SK-N-SH (cell line): ENCODE data around the gene UQCR11. TPM values are rescaled to one million over a fixed set of nuclear protein-coding genes. Genes with fewer than 3 reads are reported as not detected.

ENCODE experiments used
- CTCF ChIA-PET: fragments of 300-600, 350-600 bp; formaldehyde crosslinking; extraction: SDS; loops from one replicate; lab custom pipeline; 2021; lab: Yijun Ruan, JAX
- POLR2A ChIA-PET: fragments of 350-600 bp; sonication (Branson Sonifier 250); formaldehyde crosslinking; extraction: SDS; loops from one replicate; lab custom pipeline; 2020; ENCODE audit warnings: antibody characterized with exemption, inconsistent platforms; lab: Yijun Ruan, JAX
- DNase-seq: peaks from one replicate; pipeline ENCODE4 v3.0.0; 2012
- H2AFZ ChIP-seq: fragments of 200-600 bp; sonication (generic); 2 replicates; pipeline ENCODE4 v1.8.1; 2016; ENCODE audit warnings: antibody characterized with exemption, mild to moderate bottlenecking, low read depth
- H3F3A ChIP-seq: fragments of 200-600 bp; sonication (generic); replicated peaks from 2 replicates; pipeline ENCODE3; 2016; ENCODE audit warnings: antibody characterized with exemption, mild to moderate bottlenecking; ENCODE audit not compliant: insufficient read depth
- H3K27ac ChIP-seq, 2 experiments: fragments of 200-500 bp in 1 of 2; fragments of 200-600 bp in 1 of 2; sonication (Bioruptor generic) in 1 of 2; sonication (generic), shearing (Covaris generic) in 1 of 2; 2 replicates each; pipeline versions ENCODE4 v1.5.1 to v1.6.1; 2014 to 2016; ENCODE audit warnings: low read depth in 2 of 2, inconsistent platforms in 1 of 2, low read length in 1 of 2, mild to moderate bottlenecking in 1 of 2, mixed read lengths in 1 of 2
- H3K27me3 ChIP-seq: fragments of 200-600 bp; sonication (generic), shearing (Covaris generic); 2 replicates; pipeline ENCODE4 v1.6.1; 2016; ENCODE audit warnings: mixed run types; ENCODE audit not compliant: insufficient read depth
- H3K36me3 ChIP-seq, 2 experiments: fragments of 200-500 bp in 1 of 2; fragments of 200-600 bp in 1 of 2; sonication (Bioruptor generic) in 1 of 2; sonication (generic) in 1 of 2; replicated peaks in 1 of 2; 2 replicates each; pipeline versions ENCODE3 to v1.5.1; 2014 to 2016; ENCODE audit warnings: low read length in 1 of 2, mild to moderate bottlenecking in 1 of 2; ENCODE audit not compliant: insufficient read depth in 2 of 2, control insufficient read depth in 1 of 2
- H3K4me1 ChIP-seq, 2 experiments: fragments of 200-500 bp in 1 of 2; fragments of 200-600 bp in 1 of 2; sonication (Bioruptor generic) in 1 of 2; sonication (generic), shearing (Covaris generic) in 1 of 2; 2 replicates each; pipeline versions ENCODE4 v1.5.1 to v1.6.1; 2014 to 2016; ENCODE audit warnings: low read depth in 1 of 2, low read length in 1 of 2, mixed run types in 1 of 2; ENCODE audit not compliant: insufficient read depth in 2 of 2, control insufficient read depth in 1 of 2
- H3K4me2 ChIP-seq: fragments of 200-600 bp; sonication (generic), shearing (Covaris generic); 2 replicates; pipeline ENCODE4 v1.6.1; 2017; ENCODE audit warnings: mixed run types
- H3K4me3 ChIP-seq, 2 experiments: fragments of 200-500 bp in 1 of 2; fragments of 200-600 bp in 1 of 2; sonication (Bioruptor generic) in 1 of 2; sonication (generic), shearing (Covaris generic) in 1 of 2; 2 replicates each; pipeline versions ENCODE4 v1.5.1 to v1.8.1; 2014 to 2016; ENCODE audit warnings: low read depth in 2 of 2, inconsistent platforms in 1 of 2, low read length in 1 of 2, mild to moderate bottlenecking in 1 of 2, mixed read lengths in 1 of 2, moderate library complexity in 1 of 2
- H3K79me2 ChIP-seq: fragments of 200-600 bp; sonication (generic); 2 replicates; pipeline ENCODE4 v1.8.1; 2017; ENCODE audit warnings: mild to moderate bottlenecking; ENCODE audit not compliant: insufficient read depth
- H3K9ac ChIP-seq: fragments of 200-600 bp; sonication (generic); 2 replicates; pipeline ENCODE4 v1.6.1; 2017; ENCODE audit warnings: mixed run types
- H3K9me2 ChIP-seq: fragments of 200-600 bp; sonication (generic); 2 replicates; pipeline ENCODE4 v1.6.1; 2017; ENCODE audit warnings: mixed run types
- H3K9me3 ChIP-seq: fragments of 200-600 bp; sonication (generic); 2 replicates; pipeline ENCODE4 v1.6.1; 2017; ENCODE audit warnings: mixed run types, mild to moderate bottlenecking, moderate library complexity
- H4K20me1 ChIP-seq: fragments of 200-600 bp; sonication (generic); 2 replicates; pipeline ENCODE4 v1.6.1; 2017; ENCODE audit warnings: mild to moderate bottlenecking, mixed run types; ENCODE audit not compliant: insufficient read depth
- ELF1 ChIP-seq: IDR thresholded peaks from 2 replicates; pipeline ENCODE4 v1.4.0; 2012
- EZH2phosphoT487 ChIP-seq: fragments of 200-600 bp; sonication (generic); IDR thresholded peaks from 2 replicates; pipeline ENCODE4 v1.6.1; 2017; ENCODE audit warnings: low read depth, mixed run types, mild to moderate bottlenecking, antibody characterized with exemption, moderate library complexity, borderline replicate concordance
- FOXJ3 ChIP-seq: sonication (generic); formaldehyde crosslinking; IDR thresholded peaks from 2 replicates; pipeline ENCODE4 v1.5.1; 2020; ENCODE audit warnings: mild to moderate bottlenecking, missing genetic modification reagents
- GATA2 ChIP-seq: sonication (generic); formaldehyde crosslinking; IDR thresholded peaks from 2 replicates; pipeline ENCODE4 v1.5.0; 2020; ENCODE audit warnings: mild to moderate bottlenecking, missing genetic modification reagents
- MEF2A ChIP-seq: IDR thresholded peaks from 2 replicates; pipeline ENCODE4 v1.4.0; 2012; ENCODE audit warnings: low read depth, borderline replicate concordance
- MXI1 ChIP-seq: IDR thresholded peaks from 2 replicates; pipeline ENCODE4 v1.6.1; 2012; ENCODE audit warnings: mild to moderate bottlenecking, low read depth, low read length, improper control_type of control experiment
- NFIC ChIP-seq: IDR thresholded peaks from 2 replicates; pipeline ENCODE4 v1.4.0; 2012; ENCODE audit warnings: borderline replicate concordance
- POLR2AphosphoS5 ChIP-seq: IDR thresholded peaks from 2 replicates; pipeline ENCODE4 v1.6.1; 2012; ENCODE audit warnings: low read depth, low read length
- RAD21 ChIP-seq: IDR thresholded peaks from 2 replicates; pipeline ENCODE4 v1.6.1; 2012; ENCODE audit warnings: mild to moderate bottlenecking, low read length
- SIN3A ChIP-seq: IDR thresholded peaks from 2 replicates; pipeline ENCODE4 v1.6.1; 2012; ENCODE audit warnings: low read depth, mild to moderate bottlenecking, low read length, moderate library complexity, borderline replicate concordance
- SMC3 ChIP-seq: IDR thresholded peaks from 2 replicates; pipeline ENCODE4 v1.6.1; 2012; ENCODE audit warnings: low read depth, low read length, improper control_type of control experiment
- TAF1 ChIP-seq: IDR thresholded peaks from 2 replicates; pipeline ENCODE4 v1.6.1; 2012; ENCODE audit warnings: low read depth, mild to moderate bottlenecking, low read length, moderate library complexity, borderline replicate concordance
- TEAD4 ChIP-seq: IDR thresholded peaks from 2 replicates; pipeline ENCODE4 v1.4.0; 2012; ENCODE audit warnings: mild to moderate bottlenecking, borderline replicate concordance; ENCODE audit not compliant: insufficient read depth
- YY1 ChIP-seq: IDR thresholded peaks from 2 replicates; pipeline ENCODE4 v1.4.0; 2012; ENCODE audit warnings: low read depth, mild to moderate bottlenecking
- WGBS: methylation state at CpG from one replicate; pipeline ENCODE4 v1.1.6; 2017; ENCODE audit warnings: low lambda C conversion rate; 5-methylcytosine and 5-hydroxymethylcytosine counted together
- polyA plus RNA-seq, 3 experiments: library from polyadenylated mRNA; depleted of rRNA; stranded (reverse); fragments of >200 nt; gene quantifications; 2 replicates each; pipeline ENCODE4 v1.2.3, GENCODE V29; 2012
- TF ChIP-seq, protein P1 (sequence below): fragments of 200-600 bp; sonication (generic); IDR thresholded peaks from 2 replicates; pipeline ENCODE4 v1.6.1; 2017; ENCODE audit warnings: antibody characterized with exemption, mild to moderate bottlenecking, moderate library complexity
- TF ChIP-seq, protein P2 (sequence below): IDR thresholded peaks from 2 replicates; pipeline ENCODE4 v1.6.1; 2012; ENCODE audit warnings: mild to moderate bottlenecking, low read depth, low read length, moderate library complexity
- TF ChIP-seq, protein P3 (sequence below): IDR thresholded peaks from 2 replicates; pipeline ENCODE4 v1.4.0; 2012; ENCODE audit warnings: low read depth, borderline replicate concordance
- TF ChIP-seq, protein P4 (sequence below): fragments of 150-350 bp; IDR thresholded peaks from 2 replicates; pipeline ENCODE4 v1.6.1; 2017; ENCODE audit warnings: antibody characterized with exemption, low read length, low read depth, borderline replicate concordance

UQCR11 gene
- polyA plus RNA-seq, 1 of the 3 experiments (the other 2 are of a cell fraction): 372 TPM

DNA sequence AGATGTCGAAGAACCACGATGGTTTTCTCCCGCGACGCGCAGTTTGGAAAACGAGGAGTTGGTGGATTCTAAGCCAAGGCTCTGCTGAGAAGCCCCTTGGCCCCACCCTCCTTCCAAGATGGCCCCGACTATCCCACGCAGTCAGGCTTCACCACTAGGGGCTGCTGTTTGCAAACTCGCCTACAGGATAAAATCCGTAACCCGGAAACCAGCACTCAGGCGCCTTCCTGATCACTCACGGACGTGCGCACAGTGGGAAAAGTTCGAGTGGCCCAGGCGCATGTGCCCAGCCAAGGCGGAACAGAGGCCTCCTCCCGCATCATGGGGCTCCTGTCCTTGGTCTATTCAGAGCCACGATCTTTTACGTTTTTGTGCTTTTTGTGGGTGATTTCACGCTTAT is 19.2 kb upstream of the UQCR11 start:
- TF ChIP-seq RAD21: peak; percentile 58
- no peak for TF ChIP-seq SIN3A
- peak; percentile 74; the same call in 1 of the 2 replicates for TF ChIP-seq YY1
- TF ChIP-seq SMC3: peak; percentile 34; the same call in 1 of the 2 replicates
- TF ChIP-seq MEF2A: no peak
- TF ChIP-seq, protein P1, sequence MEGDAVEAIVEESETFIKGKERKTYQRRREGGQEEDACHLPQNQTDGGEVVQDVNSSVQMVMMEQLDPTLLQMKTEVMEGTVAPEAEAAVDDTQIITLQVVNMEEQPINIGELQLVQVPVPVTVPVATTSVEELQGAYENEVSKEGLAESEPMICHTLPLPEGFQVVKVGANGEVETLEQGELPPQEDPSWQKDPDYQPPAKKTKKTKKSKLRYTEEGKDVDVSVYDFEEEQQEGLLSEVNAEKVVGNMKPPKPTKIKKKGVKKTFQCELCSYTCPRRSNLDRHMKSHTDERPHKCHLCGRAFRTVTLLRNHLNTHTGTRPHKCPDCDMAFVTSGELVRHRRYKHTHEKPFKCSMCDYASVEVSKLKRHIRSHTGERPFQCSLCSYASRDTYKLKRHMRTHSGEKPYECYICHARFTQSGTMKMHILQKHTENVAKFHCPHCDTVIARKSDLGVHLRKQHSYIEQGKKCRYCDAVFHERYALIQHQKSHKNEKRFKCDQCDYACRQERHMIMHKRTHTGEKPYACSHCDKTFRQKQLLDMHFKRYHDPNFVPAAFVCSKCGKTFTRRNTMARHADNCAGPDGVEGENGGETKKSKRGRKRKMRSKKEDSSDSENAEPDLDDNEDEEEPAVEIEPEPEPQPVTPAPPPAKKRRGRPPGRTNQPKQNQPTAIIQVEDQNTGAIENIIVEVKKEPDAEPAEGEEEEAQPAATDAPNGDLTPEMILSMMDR: peak; percentile 71
- TF ChIP-seq, protein P2, sequence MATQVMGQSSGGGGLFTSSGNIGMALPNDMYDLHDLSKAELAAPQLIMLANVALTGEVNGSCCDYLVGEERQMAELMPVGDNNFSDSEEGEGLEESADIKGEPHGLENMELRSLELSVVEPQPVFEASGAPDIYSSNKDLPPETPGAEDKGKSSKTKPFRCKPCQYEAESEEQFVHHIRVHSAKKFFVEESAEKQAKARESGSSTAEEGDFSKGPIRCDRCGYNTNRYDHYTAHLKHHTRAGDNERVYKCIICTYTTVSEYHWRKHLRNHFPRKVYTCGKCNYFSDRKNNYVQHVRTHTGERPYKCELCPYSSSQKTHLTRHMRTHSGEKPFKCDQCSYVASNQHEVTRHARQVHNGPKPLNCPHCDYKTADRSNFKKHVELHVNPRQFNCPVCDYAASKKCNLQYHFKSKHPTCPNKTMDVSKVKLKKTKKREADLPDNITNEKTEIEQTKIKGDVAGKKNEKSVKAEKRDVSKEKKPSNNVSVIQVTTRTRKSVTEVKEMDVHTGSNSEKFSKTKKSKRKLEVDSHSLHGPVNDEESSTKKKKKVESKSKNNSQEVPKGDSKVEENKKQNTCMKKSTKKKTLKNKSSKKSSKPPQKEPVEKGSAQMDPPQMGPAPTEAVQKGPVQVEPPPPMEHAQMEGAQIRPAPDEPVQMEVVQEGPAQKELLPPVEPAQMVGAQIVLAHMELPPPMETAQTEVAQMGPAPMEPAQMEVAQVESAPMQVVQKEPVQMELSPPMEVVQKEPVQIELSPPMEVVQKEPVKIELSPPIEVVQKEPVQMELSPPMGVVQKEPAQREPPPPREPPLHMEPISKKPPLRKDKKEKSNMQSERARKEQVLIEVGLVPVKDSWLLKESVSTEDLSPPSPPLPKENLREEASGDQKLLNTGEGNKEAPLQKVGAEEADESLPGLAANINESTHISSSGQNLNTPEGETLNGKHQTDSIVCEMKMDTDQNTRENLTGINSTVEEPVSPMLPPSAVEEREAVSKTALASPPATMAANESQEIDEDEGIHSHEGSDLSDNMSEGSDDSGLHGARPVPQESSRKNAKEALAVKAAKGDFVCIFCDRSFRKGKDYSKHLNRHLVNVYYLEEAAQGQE: no peak
- TF ChIP-seq EZH2phosphoT487: no peak
- TF ChIP-seq MXI1: no peak
- no peak overlapping the region for H3K4me3 ChIP-seq
- peaks cover 0 to 51% of the 10 kb centered on the region in 2 experiments for H3K36me3 ChIP-seq
- 0 out of 2 replicates have a peak, but pooled peaks cover 3% of the 10 kb centered on the region for H4K20me1 ChIP-seq
- ChIA-PET CTCF (interaction anchor here (0.8 to 1.8 kb wide), 6 partner anchors 11 to 172 kb away, joined by 3 to 8 read pairs (median 4); no protein-coding TSS in a partner anchor), POLR2A (no interaction called here)
- H3K4me1 ChIP-seq: no peaks in the 10 kb centered on the region
- H3K9ac ChIP-seq: no peak overlapping the region
- H3K27me3 ChIP-seq: no peaks in the 10 kb centered on the region
- 83% methylated on average over 19 of the region's 23 CpGs for WGBS
- H3K27ac ChIP-seq: no peak overlapping the region
- DNase-seq: peak; percentile 88
- 0 out of 2 replicates have a peak, but pooled peaks cover 8% of the 10 kb centered on the region for H3K79me2 ChIP-seq
- no peak overlapping the region for H3K4me2 ChIP-seq
- no peak overlapping the region for H2AFZ ChIP-seq
- H3K9me2 ChIP-seq: no peaks in the 10 kb centered on the region
- peaks cover 2% of the 10 kb centered on the region for H3F3A ChIP-seq
- H3K9me3 ChIP-seq: no peaks in the 10 kb centered on the region

DNA sequence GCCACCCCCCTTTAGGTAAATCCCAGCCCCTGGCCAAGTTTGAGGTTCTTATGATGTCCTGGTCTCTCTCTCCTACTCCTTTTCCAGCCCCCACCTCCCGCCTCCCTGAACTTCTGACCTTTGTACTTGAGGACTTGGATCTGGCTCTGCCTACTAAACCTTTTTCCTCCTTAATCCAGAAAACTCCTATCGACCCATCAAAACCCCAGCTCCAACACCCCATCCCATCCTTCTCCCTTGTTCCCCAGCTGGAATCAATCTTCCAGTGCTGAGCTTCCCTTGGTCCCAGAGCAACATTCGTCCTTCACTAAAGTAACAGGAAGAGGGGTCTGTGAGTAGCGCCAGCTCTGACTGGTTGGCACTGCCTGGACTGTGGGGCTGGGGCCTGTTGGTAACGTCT is 17.3 kb upstream of the UQCR11 start:
- WGBS: 99% methylated on average over 5 of the region's 5 CpGs
- peaks cover 0 to 65% of the 10 kb centered on the region in 2 experiments for H3K36me3 ChIP-seq
- no peak overlapping the region for H3K9ac ChIP-seq
- POLR2A ChIA-PET: interaction anchor here (0.6 kb wide), 1 partner anchor 9 kb away, joined by 3 read pairs; no protein-coding TSS in a partner anchor
- H2AFZ ChIP-seq: no peak overlapping the region
- no peaks in the 10 kb centered on the region for H3K9me3 ChIP-seq
- H3K4me3 ChIP-seq: no peak overlapping the region
- H3K79me2 ChIP-seq: 0 out of 2 replicates have a peak, but pooled peaks cover 8% of the 10 kb centered on the region
- TF ChIP-seq, protein P3, sequence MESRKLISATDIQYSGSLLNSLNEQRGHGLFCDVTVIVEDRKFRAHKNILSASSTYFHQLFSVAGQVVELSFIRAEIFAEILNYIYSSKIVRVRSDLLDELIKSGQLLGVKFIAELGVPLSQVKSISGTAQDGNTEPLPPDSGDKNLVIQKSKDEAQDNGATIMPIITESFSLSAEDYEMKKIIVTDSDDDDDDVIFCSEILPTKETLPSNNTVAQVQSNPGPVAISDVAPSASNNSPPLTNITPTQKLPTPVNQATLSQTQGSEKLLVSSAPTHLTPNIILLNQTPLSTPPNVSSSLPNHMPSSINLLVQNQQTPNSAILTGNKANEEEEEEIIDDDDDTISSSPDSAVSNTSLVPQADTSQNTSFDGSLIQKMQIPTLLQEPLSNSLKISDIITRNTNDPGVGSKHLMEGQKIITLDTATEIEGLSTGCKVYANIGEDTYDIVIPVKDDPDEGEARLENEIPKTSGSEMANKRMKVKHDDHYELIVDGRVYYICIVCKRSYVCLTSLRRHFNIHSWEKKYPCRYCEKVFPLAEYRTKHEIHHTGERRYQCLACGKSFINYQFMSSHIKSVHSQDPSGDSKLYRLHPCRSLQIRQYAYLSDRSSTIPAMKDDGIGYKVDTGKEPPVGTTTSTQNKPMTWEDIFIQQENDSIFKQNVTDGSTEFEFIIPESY: no peak
- TF ChIP-seq GATA2 (CRISPR knock-in tag) (no peak), FOXJ3 (CRISPR knock-in tag) (no peak), TEAD4 (no peak), RAD21 (no peak), TAF1 (no peak), ELF1 (no peak), NFIC (no peak), POLR2AphosphoS5 (no peak)
- TF ChIP-seq, protein P4, sequence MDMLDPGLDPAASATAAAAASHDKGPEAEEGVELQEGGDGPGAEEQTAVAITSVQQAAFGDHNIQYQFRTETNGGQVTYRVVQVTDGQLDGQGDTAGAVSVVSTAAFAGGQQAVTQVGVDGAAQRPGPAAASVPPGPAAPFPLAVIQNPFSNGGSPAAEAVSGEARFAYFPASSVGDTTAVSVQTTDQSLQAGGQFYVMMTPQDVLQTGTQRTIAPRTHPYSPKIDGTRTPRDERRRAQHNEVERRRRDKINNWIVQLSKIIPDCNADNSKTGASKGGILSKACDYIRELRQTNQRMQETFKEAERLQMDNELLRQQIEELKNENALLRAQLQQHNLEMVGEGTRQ: no peak
- TF ChIP-seq, all 33 proteins: peak for 0
- H3F3A ChIP-seq: peaks cover 2% of the 10 kb centered on the region
- DNase-seq: no peak
- no peaks in the 10 kb centered on the region for H3K27me3 ChIP-seq
- no peak overlapping the region for H3K27ac ChIP-seq
- peaks cover 6% of the 10 kb centered on the region; the same call in 1 of the 2 replicates for H4K20me1 ChIP-seq
- H3K4me1 ChIP-seq: no peaks in the 10 kb centered on the region; a peak in 1 of 4 replicates
- H3K9me2 ChIP-seq: no peaks in the 10 kb centered on the region
- CTCF ChIA-PET: interaction anchor here (1.0 to 2.1 kb wide), 3 partner anchors 16 to 146 kb away, joined by 3 to 7 read pairs (median 3); no protein-coding TSS in a partner anchor
- H3K4me2 ChIP-seq: no peak overlapping the region
